Brain microvascular endothelial cell (primary cell): ENCODE results near the gene ATP6V1G2.

Source experiments
- DNase-seq: peaks from one replicate; pipeline ENCODE4 v3.0.0-alpha.2; 2020
- H3K27ac ChIP-seq: fragments of 250-450 bp; sonication (Bioruptor Pico); 2 replicates; pipeline ENCODE4 v1.5.1; 2020; ENCODE audit warnings: mild to moderate bottlenecking, moderate library complexity
- H3K27me3 ChIP-seq: fragments of 250-450 bp; sonication (Bioruptor Pico); replicated peaks from 2 replicates; pipeline ENCODE4 v1.5.1; 2020; ENCODE audit warnings: mild to moderate bottlenecking
- H3K36me3 ChIP-seq: fragments of 250-450 bp; sonication (Bioruptor Pico); replicated peaks from 2 replicates; pipeline ENCODE4 v1.5.1; 2020; ENCODE audit warnings: mild to moderate bottlenecking
- H3K4me3 ChIP-seq: 2 replicates; pipeline ENCODE4 v1.5.1; 2011; ENCODE audit warnings: low read depth, mild to moderate bottlenecking, control low read depth, low read length, moderate library complexity
- in situ Hi-C: cut with HindIII; loops from 2 replicates; pipeline ENCODE4 v1.10.0; 2017; ENCODE audit warnings: low sequenced_read_pairs, low pct_ligation_motif_present
- TF ChIP-seq, protein P1 (sequence below): IDR thresholded peaks from 2 replicates; pipeline ENCODE4 v1.5.1; 2011; ENCODE audit warnings: low read depth, mild to moderate bottlenecking, moderate library complexity, low read length, control low read depth, inconsistent platforms; ENCODE audit errors: missing control alignments

ATP6V1G2 gene

DNA sequence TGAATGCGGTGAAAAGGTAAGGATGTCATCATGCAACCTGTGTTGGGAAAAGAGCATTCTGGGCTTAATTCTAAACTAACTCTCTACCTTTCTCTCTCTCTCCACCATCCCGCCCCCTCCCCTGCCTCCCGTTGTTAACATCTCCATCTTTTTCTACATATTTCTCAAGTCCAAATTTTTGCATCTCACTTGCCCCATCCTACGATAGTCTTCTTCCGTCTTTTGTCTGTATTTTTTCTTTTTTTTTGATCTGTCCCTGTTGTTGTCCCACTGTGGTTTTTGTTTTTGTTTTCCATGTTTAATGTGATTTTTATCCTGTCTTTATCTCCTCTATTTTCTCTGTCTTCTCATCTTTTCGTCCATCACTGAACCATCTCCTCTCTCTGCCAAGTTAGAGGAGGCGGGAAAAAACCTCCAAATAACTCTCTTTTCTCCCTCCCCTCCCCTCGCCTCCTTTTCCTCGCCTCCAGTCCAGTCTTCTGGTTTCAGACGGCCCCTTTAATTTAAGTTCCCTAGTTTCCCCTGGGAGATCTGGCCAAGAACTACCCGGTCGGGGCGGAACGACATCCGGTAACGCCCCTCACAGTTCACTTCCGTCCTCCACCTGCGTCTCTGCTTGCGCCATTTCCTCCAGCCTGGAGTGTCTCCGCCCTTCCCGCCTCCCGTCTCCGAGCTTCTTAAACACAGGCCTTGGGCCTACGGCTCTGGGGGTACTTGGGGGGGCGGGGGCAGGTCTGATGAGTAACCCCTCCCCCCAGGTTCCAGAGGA is 734 bp upstream of the ATP6V1G2 start, which contains the start of gene NFKBIL1:
Gene NFKBIL1, plus strand, starts transcription at position 651 of the 769 bp plus-strand sequence. Its CDS starts 87 bp downstream, at position 738.
- peaks cover 11% of the 10 kb centered on the region for H3K36me3 ChIP-seq
- TF ChIP-seq, protein P1, sequence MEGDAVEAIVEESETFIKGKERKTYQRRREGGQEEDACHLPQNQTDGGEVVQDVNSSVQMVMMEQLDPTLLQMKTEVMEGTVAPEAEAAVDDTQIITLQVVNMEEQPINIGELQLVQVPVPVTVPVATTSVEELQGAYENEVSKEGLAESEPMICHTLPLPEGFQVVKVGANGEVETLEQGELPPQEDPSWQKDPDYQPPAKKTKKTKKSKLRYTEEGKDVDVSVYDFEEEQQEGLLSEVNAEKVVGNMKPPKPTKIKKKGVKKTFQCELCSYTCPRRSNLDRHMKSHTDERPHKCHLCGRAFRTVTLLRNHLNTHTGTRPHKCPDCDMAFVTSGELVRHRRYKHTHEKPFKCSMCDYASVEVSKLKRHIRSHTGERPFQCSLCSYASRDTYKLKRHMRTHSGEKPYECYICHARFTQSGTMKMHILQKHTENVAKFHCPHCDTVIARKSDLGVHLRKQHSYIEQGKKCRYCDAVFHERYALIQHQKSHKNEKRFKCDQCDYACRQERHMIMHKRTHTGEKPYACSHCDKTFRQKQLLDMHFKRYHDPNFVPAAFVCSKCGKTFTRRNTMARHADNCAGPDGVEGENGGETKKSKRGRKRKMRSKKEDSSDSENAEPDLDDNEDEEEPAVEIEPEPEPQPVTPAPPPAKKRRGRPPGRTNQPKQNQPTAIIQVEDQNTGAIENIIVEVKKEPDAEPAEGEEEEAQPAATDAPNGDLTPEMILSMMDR: no peak
- in situ Hi-C loops: no loop called here
- peak within 1 kb of the TSS; percentile 75 for H3K27ac ChIP-seq
- peak within 1 kb of the TSS; percentile 57 for H3K4me3 ChIP-seq
- DNase-seq: peak; percentile 96
- H3K27me3 ChIP-seq: no peaks in the 10 kb centered on the region

- TF ChIP-seq, protein P1: no peak
- peaks cover 13% of the 10 kb centered on the region for H3K36me3 ChIP-seq
- no peak overlapping the region for H3K27ac ChIP-seq
- no peaks in the 10 kb centered on the region for H3K27me3 ChIP-seq
- H3K4me3 ChIP-seq: no peak overlapping the region
- no peak for DNase-seq
- in situ Hi-C loops: no loop called here
These were observed 1.1 kb downstream of the ATP6V1G2 start for GRCh38 chr6:31545291-31545690.

DNA sequence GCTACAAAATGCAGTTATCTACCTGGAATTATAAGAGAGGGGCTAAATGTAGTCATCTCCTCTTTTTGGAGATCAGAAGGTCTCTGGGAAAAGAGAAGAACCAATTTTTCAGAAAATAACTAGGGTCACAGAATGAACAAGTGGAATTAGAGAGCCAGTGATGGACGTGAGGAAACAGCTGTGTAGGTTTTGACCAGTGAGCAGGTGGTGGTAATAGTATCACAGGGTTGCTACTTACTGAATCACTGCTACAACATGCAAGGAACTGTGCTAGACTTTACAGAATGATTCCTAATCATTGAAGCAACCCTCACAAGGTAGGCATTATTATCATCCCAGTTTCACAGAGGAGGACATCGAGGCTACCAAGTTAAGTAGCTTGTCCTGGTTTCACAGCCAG is 1.7 kb downstream of the ATP6V1G2 start:
- no peak overlapping the region for H3K27ac ChIP-seq
- TF ChIP-seq, protein P1: no peak
- H3K4me3 ChIP-seq: no peak overlapping the region
- DNase-seq: no peak
- in situ Hi-C loops: no loop called here
- no peaks in the 10 kb centered on the region for H3K27me3 ChIP-seq
- peaks cover 18% of the 10 kb centered on the region for H3K36me3 ChIP-seq

GRCh38 chr6:31543639-31544038 is 2.8 kb downstream of the ATP6V1G2 start:
- no peak for DNase-seq
- Histone ChIP-seq H3K27me3 (no peaks in the 10 kb centered on the region), H3K27ac (no peak overlapping the region), H3K36me3 (peaks cover 25% of the 10 kb centered on the region), H3K4me3 (no peak overlapping the region)
- TF ChIP-seq, protein P1: no peak
- in situ Hi-C loops: no loop called here

DNA sequence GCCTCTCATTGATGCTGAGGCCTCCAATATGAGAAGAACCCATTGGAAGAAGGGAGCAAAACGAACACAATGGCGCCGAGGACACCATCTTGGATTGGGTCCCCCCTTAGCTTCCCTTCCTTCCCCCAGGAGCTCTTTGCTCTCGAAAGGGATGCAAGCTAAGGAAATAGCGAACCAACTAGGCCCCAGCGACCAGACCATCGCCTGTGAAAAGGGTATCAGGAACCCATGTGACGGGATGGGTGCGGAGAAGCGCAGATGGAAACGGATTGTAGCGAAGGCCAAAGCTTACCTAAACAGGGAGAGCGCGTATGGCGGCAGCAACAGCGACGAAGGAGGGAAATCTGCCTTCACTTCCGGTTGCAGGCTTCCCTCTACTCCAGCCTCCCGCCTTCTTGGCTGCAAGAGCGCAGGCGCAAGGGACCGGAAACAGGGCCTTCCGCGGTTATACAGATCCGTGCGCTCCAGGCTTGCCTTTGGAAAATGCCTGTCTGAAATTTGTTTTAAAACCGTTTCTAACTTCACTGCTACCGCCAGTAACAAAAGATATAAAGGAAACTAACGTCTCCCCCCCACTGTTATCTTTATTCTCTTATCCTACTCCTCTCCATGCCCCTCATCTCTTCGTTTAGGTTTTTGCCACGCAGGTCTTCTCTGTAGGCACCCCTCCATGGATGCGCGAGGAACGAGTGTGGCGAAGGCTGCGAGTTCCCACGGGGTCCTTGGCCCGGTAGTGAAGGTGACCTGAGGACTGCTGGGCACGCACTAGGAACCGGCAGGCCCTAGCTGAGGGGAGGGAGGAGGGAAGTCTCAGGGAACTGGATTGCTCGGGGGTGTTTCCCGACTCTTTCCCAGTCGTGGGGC is 4.5 kb downstream of the ATP6V1G2 start, which contains the start of gene DDX39B:
Gene DDX39B, minus strand, starts transcription at position 346 of the 864 bp plus-strand sequence. CDS start 1,471 bp downstream, outside the sequence.
- Histone ChIP-seq H3K27me3 (no peaks in the 10 kb centered on the region), H3K36me3 (peaks cover 41% of the 10 kb centered on the region), H3K27ac (peak within 1 kb of the TSS; percentile 99), H3K4me3 (peak within 1 kb of the TSS; percentile 97)
- DNase-seq: peak; percentile 94
- TF ChIP-seq, protein P1: no peak
- in situ Hi-C loops: no loop called here
